ENCODE data around the gene MMP25. TPM values are rescaled to one million over a fixed set of nuclear protein-coding genes. Genes with fewer than 3 reads are reported as not detected.

MMP25 gene
- total RNA-seq, 1 experiment from 2014 or later, result 0.80 TPM

- H3K9me3 ChIP-seq (ENCODE audit: low read depth, low read length, poor library complexity, severe bottlenecking), result no peaks in the 10 kb centered on the region
- intact Hi-C loops (cut with micrococcal nuclease; ENCODE audit: unreplicated experiment), result no loop called here
- no TSS peak for BruUV-seq (replicated peaks)
- peak overlapping the region; percentile 51 for H3K4me3 ChIP-seq (ENCODE audit: low read depth, low read length, poor library complexity, severe bottlenecking)
- TF ChIP-seq CTCF (conservative IDR thresholded peaks at IDR 0.05; ENCODE audit: low read depth, low read length) (no peak), EZH2 (IDR thresholded peaks at IDR 0.05; ENCODE audit: borderline replicate concordance, low read depth, low read length, poor library complexity, severe bottlenecking) (peak; percentile 83)
- H3K4me1 ChIP-seq (ENCODE audit: insufficient read depth, low read length, poor library complexity, severe bottlenecking), result no peaks in the 10 kb centered on the region
- ChIA-PET POLR2A (ENCODE audit: low non-redundant PET) (no interaction called here), CTCF (interaction anchor here (1.0 to 1.4 kb wide), 2 partner anchors 12 to 15 kb away, joined by 3 to 12 read pairs; no protein-coding TSS in a partner anchor)
- peaks cover 20% of the 10 kb centered on the region for H3K27me3 ChIP-seq (replicated peaks; ENCODE audit: insufficient read depth, low read depth, low read length, poor library complexity)
- H3K36me3 ChIP-seq (ENCODE audit: insufficient read depth, low read length, poor library complexity, severe bottlenecking), result no peaks in the 10 kb centered on the region
- no peak overlapping the region for H3K27ac ChIP-seq (ENCODE audit: low read depth, low read length, poor library complexity, severe bottlenecking)
- DNase-seq (ENCODE audit: low spot score), result no peak
These were observed 453 bp downstream of the MMP25 start for GRCh38 chr16:3046641-3047386.

- POLR2A ChIA-PET (ENCODE audit: low non-redundant PET), result no interaction called here
- Histone ChIP-seq H3K4me3 (ENCODE audit: low read depth, low read length, poor library complexity, severe bottlenecking) (no peak overlapping the region), H3K9me3 (ENCODE audit: low read depth, low read length, poor library complexity, severe bottlenecking) (no peaks in the 10 kb centered on the region), H3K36me3 (ENCODE audit: insufficient read depth, low read length, poor library complexity, severe bottlenecking) (no peaks in the 10 kb centered on the region), H3K27ac (ENCODE audit: low read depth, low read length, poor library complexity, severe bottlenecking) (no peak overlapping the region), H3K27me3 (replicated peaks; ENCODE audit: insufficient read depth, low read depth, low read length, poor library complexity) (peaks cover 20% of the 10 kb centered on the region), H3K4me1 (ENCODE audit: insufficient read depth, low read length, poor library complexity, severe bottlenecking) (no peaks in the 10 kb centered on the region)
- DNase-seq (ENCODE audit: low spot score), result no peak
- TF ChIP-seq EZH2 (IDR thresholded peaks at IDR 0.05; ENCODE audit: borderline replicate concordance, low read depth, low read length, poor library complexity, severe bottlenecking) (no peak), CTCF (conservative IDR thresholded peaks at IDR 0.05; ENCODE audit: low read depth, low read length) (no peak)
- BruUV-seq (replicated peaks), result no TSS peak
- intact Hi-C loops (cut with micrococcal nuclease; ENCODE audit: unreplicated experiment), result no loop called here
- CTCF ChIA-PET, result interaction anchor here (1.0 to 1.4 kb wide), 2 partner anchors 11 to 15 kb away, joined by 3 to 12 read pairs; no protein-coding TSS in a partner anchor
These were observed 993 bp downstream of the MMP25 start for GRCh38 chr16:3047387-3047720.

GRCh38 chr16:3049921-3050481 lies 3.6 kb downstream of the MMP25 start:
- no peak for DNase-seq (ENCODE audit: low spot score)
- TF ChIP-seq EZH2 (IDR thresholded peaks at IDR 0.05; ENCODE audit: borderline replicate concordance, low read depth, low read length, poor library complexity, severe bottlenecking), result no peak
- no peak for TF ChIP-seq CTCF (conservative IDR thresholded peaks at IDR 0.05; ENCODE audit: low read depth, low read length)
- intact Hi-C loops (cut with micrococcal nuclease; ENCODE audit: unreplicated experiment), result loop anchor here (10.0 kb wide), 1 partner anchor 105 kb away; no protein-coding TSS in a partner anchor
- H3K4me1 ChIP-seq (ENCODE audit: insufficient read depth, low read length, poor library complexity, severe bottlenecking), result no peaks in the 10 kb centered on the region
- no TSS peak for BruUV-seq (replicated peaks)
- no peaks in the 10 kb centered on the region for H3K36me3 ChIP-seq (ENCODE audit: insufficient read depth, low read length, poor library complexity, severe bottlenecking)
- H3K27ac ChIP-seq (ENCODE audit: low read depth, low read length, poor library complexity, severe bottlenecking), result no peak overlapping the region
- ChIA-PET POLR2A (ENCODE audit: low non-redundant PET) (no interaction called here), CTCF (interaction anchor here (0.6 to 1.2 kb wide), 2 partner anchors 22 to 1236 kb away, joined by 3 to 7 read pairs; no protein-coding TSS in a partner anchor)
- H3K4me3 ChIP-seq (ENCODE audit: low read depth, low read length, poor library complexity, severe bottlenecking), result no peak overlapping the region
- no peaks in the 10 kb centered on the region for H3K9me3 ChIP-seq (ENCODE audit: low read depth, low read length, poor library complexity, severe bottlenecking)
- H3K27me3 ChIP-seq (replicated peaks; ENCODE audit: insufficient read depth, low read depth, low read length, poor library complexity), result peaks cover 20% of the 10 kb centered on the region

Measured in A673 (cell line).